ENCODE measurements around the gene BBC3.

Gene BBC3

GRCh38 chr19:47230054-47230920 lies 712 bp downstream of the BBC3 start:
- Mint-ChIP-seq H3K4me3 (peak overlapping the region; percentile 31 to 51), H3K27me3 (no peaks in the 10 kb centered on the region), H3K9me3 (no peaks in the 10 kb centered on the region), H3K27ac (no peak overlapping the region), H3K36me3 (no peaks in the 10 kb centered on the region), H3K4me1 (peaks cover 20 to 36% of the 10 kb centered on the region in 2 donors)
- ATAC-seq (replicated peaks) (peak; percentile 12 to 21), DNase-seq (peak; percentile 61)

GRCh38 chr19:47229676-47230053 lies 1.3 kb downstream of the BBC3 start:
- Mint-ChIP-seq H3K9me3 (no peaks in the 10 kb centered on the region), H3K4me3 (no peak overlapping the region), H3K27ac (no peak overlapping the region), H3K4me1 (peaks cover 20 to 37% of the 10 kb centered on the region in 2 donors), H3K27me3 (no peaks in the 10 kb centered on the region), H3K36me3 (no peaks in the 10 kb centered on the region)
- no peak for ATAC-seq (replicated peaks)
- DNase-seq, result no peak

- H3K4me1 Mint-ChIP-seq, result peaks cover 20 to 37% of the 10 kb centered on the region in 2 donors
- no peaks in the 10 kb centered on the region for H3K9me3 Mint-ChIP-seq
- H3K36me3 Mint-ChIP-seq, result no peaks in the 10 kb centered on the region
- ATAC-seq (replicated peaks) (no peak), DNase-seq (no peak)
- H3K4me3 Mint-ChIP-seq, result no peak overlapping the region
- no peak overlapping the region for H3K27ac Mint-ChIP-seq
- no peaks in the 10 kb centered on the region for H3K27me3 Mint-ChIP-seq
Observed at GRCh38 chr19:47228937-47229675, 1.9 kb downstream of the BBC3 start.

GRCh38 chr19:47228168-47228936 lies 2.6 kb downstream of the BBC3 start:
- H3K4me3 Mint-ChIP-seq, result peak overlapping the region; percentile 84
- DNase-seq, result peak; percentile 35
- H3K4me1 Mint-ChIP-seq, result peaks cover 20 to 37% of the 10 kb centered on the region in 2 donors
- ATAC-seq (replicated peaks), result peak; percentile 22 to 23
- no peak overlapping the region for H3K27ac Mint-ChIP-seq
- no peaks in the 10 kb centered on the region for H3K9me3 Mint-ChIP-seq
- H3K27me3 Mint-ChIP-seq, result no peaks in the 10 kb centered on the region
- H3K36me3 Mint-ChIP-seq, result peaks cover 0 to 3% of the 10 kb centered on the region in 2 donors

GRCh38 chr19:47227352-47228167 lies 3.4 kb downstream of the BBC3 start:
- peak; percentile 69 for DNase-seq
- H3K4me3 Mint-ChIP-seq, result peak overlapping the region; percentile 84
- H3K9me3 Mint-ChIP-seq, result no peaks in the 10 kb centered on the region
- peak; percentile 23 to 26 for ATAC-seq (replicated peaks)
- H3K4me1 Mint-ChIP-seq, result peaks cover 16 to 32% of the 10 kb centered on the region in 2 donors
- no peaks in the 10 kb centered on the region for H3K27me3 Mint-ChIP-seq
- peaks cover 0 to 3% of the 10 kb centered on the region in 2 donors for H3K36me3 Mint-ChIP-seq
- peak overlapping the region; percentile 94 for H3K27ac Mint-ChIP-seq

- ATAC-seq (replicated peaks), result peak; percentile 21 to 33
- H3K27ac Mint-ChIP-seq, result peak overlapping the region; percentile 94
- H3K4me1 Mint-ChIP-seq, result peaks cover 10 to 23% of the 10 kb centered on the region in 2 donors
- peak overlapping the region; percentile 84 for H3K4me3 Mint-ChIP-seq
- H3K36me3 Mint-ChIP-seq, result peaks cover 0 to 3% of the 10 kb centered on the region in 2 donors
- peak; percentile 58 for DNase-seq
- no peaks in the 10 kb centered on the region for H3K27me3 Mint-ChIP-seq
- H3K9me3 Mint-ChIP-seq, result no peaks in the 10 kb centered on the region
Observed at GRCh38 chr19:47226426-47227351, 4.3 kb downstream of the BBC3 start.

- peaks cover 6 to 19% of the 10 kb centered on the region in 2 donors for H3K4me1 Mint-ChIP-seq
- peaks cover 3 to 5% of the 10 kb centered on the region in 2 donors for H3K36me3 Mint-ChIP-seq
- peak overlapping the region; percentile 88 for H3K27ac Mint-ChIP-seq
- peak; percentile 81 for DNase-seq
- H3K9me3 Mint-ChIP-seq, result no peaks in the 10 kb centered on the region
- ATAC-seq (replicated peaks), result peak; percentile 70 to 71
- peak overlapping the region; percentile 84 for H3K4me3 Mint-ChIP-seq
- H3K27me3 Mint-ChIP-seq, result no peaks in the 10 kb centered on the region
Observed at GRCh38 chr19:47225746-47226425, 5.1 kb downstream of the BBC3 start.

GRCh38 chr19:47221890-47222289 lies 9.1 kb downstream of the BBC3 start:
- no peaks in the 10 kb centered on the region for H3K9me3 Mint-ChIP-seq
- H3K4me1 Mint-ChIP-seq, result peaks cover 4 to 9% of the 10 kb centered on the region in 2 donors
- no peak for ATAC-seq (replicated peaks)
- H3K36me3 Mint-ChIP-seq, result peaks cover 4 to 6% of the 10 kb centered on the region in 2 donors
- H3K27ac Mint-ChIP-seq, result no peak overlapping the region
- H3K27me3 Mint-ChIP-seq, result no peaks in the 10 kb centered on the region
- no peak overlapping the region for H3K4me3 Mint-ChIP-seq
- no peak for DNase-seq

- DNase-seq (no peak), ATAC-seq (replicated peaks) (no peak)
- Mint-ChIP-seq H3K9me3 (no peaks in the 10 kb centered on the region), H3K36me3 (peaks cover 4 to 6% of the 10 kb centered on the region in 2 donors), H3K27me3 (no peaks in the 10 kb centered on the region), H3K4me3 (peak overlapping the region in 1 of 2 donors; percentile 28), H3K4me1 (peaks cover 3 to 5% of the 10 kb centered on the region in 2 donors), H3K27ac (no peak overlapping the region)
Observed at GRCh38 chr19:47221080-47221841, 9.7 kb downstream of the BBC3 start.

GRCh38 chr19:47215581-47215980 lies 15.4 kb downstream of the BBC3 start:
- H3K36me3 Mint-ChIP-seq, result peaks cover 3 to 4% of the 10 kb centered on the region in 2 donors
- ATAC-seq (replicated peaks), result no peak
- peaks cover 3 to 5% of the 10 kb centered on the region in 2 donors for H3K4me1 Mint-ChIP-seq
- DNase-seq, result no peak
- no peaks in the 10 kb centered on the region for H3K9me3 Mint-ChIP-seq
- H3K27me3 Mint-ChIP-seq, result no peaks in the 10 kb centered on the region
- H3K4me3 Mint-ChIP-seq, result no peak overlapping the region
- H3K27ac Mint-ChIP-seq, result no peak overlapping the region

- peak overlapping the region; percentile 67 for H3K27ac Mint-ChIP-seq
- H3K9me3 Mint-ChIP-seq, result no peaks in the 10 kb centered on the region
- peaks cover 8 to 10% of the 10 kb centered on the region in 2 donors for H3K4me1 Mint-ChIP-seq
- H3K27me3 Mint-ChIP-seq, result no peaks in the 10 kb centered on the region
- H3K36me3 Mint-ChIP-seq, result peaks cover 29 to 34% of the 10 kb centered on the region in 2 donors
- H3K4me3 Mint-ChIP-seq, result no peak overlapping the region
- ATAC-seq (replicated peaks) (peak; percentile 63 to 69), DNase-seq (peak; percentile 53)
Observed at GRCh38 chr19:47210689-47211316, 20.2 kb downstream of the BBC3 start.
